ENCODE results near the gene HOXA6.

The HOXA6 gene

DNA sequence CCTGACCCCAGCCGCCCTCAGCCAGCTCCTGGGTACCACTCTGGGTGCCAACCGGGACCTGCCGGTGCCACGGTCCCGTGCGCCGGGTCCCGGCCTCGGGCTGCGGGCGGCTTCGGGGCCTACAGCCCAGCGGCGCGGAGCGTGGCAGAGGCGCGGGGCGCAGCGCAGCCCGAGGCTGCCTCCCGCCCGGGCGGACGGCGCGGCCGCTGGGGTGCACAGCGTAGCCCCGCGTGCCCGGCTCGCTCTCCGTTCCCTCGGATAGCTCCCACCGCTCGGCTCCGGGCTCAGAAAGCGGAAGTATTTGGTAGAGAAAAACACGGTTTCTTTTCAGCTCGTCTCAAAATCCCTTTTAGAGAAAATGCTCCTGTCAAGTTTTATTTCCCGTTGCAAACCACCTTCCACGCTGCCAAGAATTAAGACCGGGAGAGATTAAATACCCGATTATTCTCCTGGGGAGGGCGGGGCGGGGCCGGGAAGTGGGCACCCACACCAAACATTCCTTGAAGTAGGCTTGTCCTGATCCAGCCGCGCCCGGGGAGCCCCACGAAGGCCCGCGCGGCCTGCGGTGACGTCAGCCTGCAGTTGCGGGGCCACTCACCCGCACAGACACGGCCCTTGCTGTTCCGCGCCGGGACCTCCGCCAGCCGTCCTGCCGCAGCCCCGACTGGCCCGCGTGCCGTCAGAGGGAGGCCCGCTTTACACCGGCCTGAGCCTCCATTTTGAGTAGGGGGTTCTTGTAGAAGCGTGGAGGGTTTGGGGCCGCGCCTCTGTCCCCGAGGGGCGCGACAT is 45.2 kb upstream of the HOXA6 start:
- TF ChIP-seq, protein P1, sequence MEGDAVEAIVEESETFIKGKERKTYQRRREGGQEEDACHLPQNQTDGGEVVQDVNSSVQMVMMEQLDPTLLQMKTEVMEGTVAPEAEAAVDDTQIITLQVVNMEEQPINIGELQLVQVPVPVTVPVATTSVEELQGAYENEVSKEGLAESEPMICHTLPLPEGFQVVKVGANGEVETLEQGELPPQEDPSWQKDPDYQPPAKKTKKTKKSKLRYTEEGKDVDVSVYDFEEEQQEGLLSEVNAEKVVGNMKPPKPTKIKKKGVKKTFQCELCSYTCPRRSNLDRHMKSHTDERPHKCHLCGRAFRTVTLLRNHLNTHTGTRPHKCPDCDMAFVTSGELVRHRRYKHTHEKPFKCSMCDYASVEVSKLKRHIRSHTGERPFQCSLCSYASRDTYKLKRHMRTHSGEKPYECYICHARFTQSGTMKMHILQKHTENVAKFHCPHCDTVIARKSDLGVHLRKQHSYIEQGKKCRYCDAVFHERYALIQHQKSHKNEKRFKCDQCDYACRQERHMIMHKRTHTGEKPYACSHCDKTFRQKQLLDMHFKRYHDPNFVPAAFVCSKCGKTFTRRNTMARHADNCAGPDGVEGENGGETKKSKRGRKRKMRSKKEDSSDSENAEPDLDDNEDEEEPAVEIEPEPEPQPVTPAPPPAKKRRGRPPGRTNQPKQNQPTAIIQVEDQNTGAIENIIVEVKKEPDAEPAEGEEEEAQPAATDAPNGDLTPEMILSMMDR (conservative IDR thresholded peaks at IDR 0.05; ENCODE audit: low read depth): no peak
- peak overlapping the region; percentile 90 for H3K27ac ChIP-seq
- no peak for DNase-seq (ENCODE audit: low spot score)
- ChIA-PET CTCF (interaction anchor here (0.7 kb wide), 1 partner anchor 503 kb away, joined by 4 read pairs; no protein-coding TSS in a partner anchor), POLR2A (ENCODE audit: low non-redundant PET) (no interaction called here)

DNA sequence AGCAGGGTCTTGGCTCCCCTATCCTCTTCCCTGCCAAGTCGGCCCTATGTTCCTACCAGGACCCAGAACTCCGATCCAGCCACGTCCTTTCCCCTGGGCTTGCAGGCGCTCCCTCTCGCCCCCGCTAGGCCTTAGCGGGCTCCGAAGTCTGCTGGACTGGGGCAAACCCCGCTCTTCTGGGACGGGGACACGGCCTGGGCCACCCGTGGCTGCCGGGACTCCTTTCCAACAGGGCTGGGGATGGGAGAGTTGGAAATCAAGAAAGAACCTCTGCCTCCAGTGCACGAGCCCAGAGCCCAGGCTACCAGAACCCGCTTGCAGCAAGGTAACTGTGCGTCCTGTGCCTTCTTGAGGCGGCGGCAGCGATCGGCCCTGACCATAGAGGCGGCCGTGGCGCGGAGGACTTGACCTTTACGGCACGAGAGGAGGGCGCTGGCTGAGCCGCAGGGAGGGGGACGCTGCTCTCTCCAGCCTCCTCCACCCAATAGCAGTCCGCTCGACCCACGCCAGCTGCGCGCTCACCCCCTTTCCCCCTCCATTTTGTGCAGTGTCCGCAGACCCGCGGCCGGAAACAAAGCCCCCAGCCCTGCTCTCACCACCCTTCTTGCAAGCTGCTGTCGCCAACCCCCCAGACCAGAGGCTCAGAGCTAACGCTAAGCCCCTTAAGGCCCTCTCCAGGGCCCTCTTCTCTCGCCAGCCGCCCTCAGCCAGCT is 44.4 kb upstream of the HOXA6 start:
- no peak for DNase-seq (ENCODE audit: low spot score)
- TF ChIP-seq, protein P1 (conservative IDR thresholded peaks at IDR 0.05; ENCODE audit: low read depth): no peak
- POLR2A ChIA-PET (ENCODE audit: low non-redundant PET): no interaction called here
- H3K27ac ChIP-seq: peak overlapping the region; percentile 90
- CTCF ChIA-PET: interaction anchor here (0.6 to 0.7 kb wide), 2 partner anchors 502 to 575 kb away, joined by 4 read pairs; no protein-coding TSS in a partner anchor

DNA sequence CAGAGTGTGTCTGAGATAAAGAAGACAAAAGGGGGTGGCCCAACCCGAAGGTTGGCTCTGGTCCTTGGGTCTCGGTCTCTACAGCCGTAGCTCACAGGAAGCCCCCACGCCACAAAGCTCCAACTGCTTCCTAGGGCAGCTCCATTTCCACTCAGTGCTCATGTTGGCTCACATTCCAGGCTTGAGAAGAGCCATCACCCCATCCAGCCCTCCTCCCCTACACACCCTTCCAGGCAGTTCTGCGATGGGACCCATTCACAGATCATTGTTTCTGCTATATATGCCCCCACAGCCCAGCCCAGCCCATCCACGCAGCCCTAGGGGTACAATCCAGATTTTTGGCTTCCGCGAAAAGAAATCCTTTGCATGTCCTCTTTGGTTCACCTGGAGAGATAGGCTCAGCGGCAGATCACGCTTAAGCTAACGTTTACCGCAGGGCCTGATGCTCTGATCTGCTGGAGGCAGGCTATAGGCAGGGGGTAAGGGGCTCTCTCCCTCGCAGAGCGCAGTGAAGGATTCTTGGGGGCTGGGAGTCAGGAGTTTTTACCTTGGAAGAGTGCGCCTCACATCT is 43.7 kb upstream of the HOXA6 start:
- CTCF ChIA-PET: interaction anchor here (0.6 kb wide), 1 partner anchor 575 kb away, joined by 4 read pairs; no protein-coding TSS in a partner anchor
- DNase-seq (ENCODE audit: low spot score): no peak
- POLR2A ChIA-PET (ENCODE audit: low non-redundant PET): no interaction called here
- H3K27ac ChIP-seq: peak overlapping the region; percentile 90
- TF ChIP-seq, protein P1 (conservative IDR thresholded peaks at IDR 0.05; ENCODE audit: low read depth): no peak

DNA sequence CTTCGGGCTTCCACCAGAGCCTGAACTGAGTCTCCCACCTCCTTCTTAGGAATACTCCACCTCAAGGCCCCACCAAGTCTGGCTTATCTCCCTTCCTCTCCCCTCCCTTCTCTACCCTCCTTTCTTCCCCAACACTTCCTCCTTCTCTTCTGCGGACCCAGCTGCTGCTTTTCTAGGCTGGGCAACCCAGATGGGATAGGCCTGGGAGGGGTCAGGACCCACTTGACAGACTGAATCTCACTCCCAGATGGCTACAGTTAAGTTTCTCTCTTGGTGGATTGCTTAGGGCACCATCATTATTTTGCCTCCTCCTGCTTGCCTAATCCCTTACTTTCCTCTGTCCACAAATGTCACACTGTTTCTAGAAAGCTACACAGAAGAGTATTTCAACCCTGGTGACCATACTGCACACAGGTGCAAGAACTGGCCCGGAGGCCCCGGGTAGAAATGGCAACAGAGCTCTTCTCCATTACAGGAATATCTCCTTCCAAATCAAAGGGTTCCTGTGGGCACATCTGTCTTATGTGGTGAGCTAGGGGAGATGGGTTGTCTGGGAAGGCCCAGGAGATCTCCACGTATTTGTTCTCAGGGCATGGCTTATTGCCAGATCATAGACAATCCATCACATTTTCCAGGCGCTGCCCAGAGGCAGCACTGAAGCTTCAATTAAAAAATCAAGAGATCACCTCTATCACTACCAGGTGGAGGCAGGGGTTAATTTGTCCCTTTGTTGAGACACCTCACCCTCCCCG is 42.6 kb upstream of the HOXA6 start:
- ChIA-PET CTCF (interaction anchor here (0.6 to 2.0 kb wide), 2 partner anchors 10 to 409 kb away, joined by 7 to 10 read pairs; no protein-coding TSS in a partner anchor), POLR2A (ENCODE audit: low non-redundant PET) (no interaction called here)
- peak overlapping the region; percentile 88 for H3K27ac ChIP-seq
- no peak for DNase-seq (ENCODE audit: low spot score)
- TF ChIP-seq, protein P1 (conservative IDR thresholded peaks at IDR 0.05; ENCODE audit: low read depth): no peak

DNA sequence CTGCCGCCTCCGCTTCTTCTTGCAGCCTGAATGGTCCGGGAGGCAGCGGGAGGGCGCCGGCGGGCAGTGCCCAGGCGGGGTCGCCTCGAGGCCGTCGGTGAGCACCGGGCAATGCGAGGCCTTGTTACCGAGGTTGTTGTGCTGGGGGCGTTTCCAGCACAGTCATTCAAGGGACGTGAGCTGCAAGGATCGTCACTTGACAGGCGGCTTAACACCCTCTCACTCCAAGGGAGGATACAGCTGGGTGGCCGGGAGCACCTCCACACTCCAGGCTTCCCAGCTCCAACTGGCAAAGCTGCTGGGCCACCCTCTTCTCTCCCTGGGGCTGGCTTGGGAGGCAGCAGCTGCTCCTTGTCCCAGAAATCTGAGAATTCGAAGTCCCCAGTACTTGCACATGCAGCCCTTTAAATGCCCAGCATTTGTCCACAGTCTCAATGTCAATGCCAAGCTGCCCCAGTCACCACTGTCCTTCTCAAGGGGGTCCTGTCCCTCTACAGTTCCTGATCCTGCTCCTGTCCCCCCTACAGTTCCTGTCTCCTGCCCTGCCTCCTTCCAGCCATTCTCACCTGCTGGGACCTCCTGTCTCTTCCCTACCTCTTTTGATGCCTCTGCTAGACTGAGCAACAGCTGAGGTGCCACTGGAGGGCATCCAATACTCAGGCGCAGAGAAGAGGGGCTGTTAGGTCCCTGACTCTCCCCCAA is 41.9 kb upstream of the HOXA6 start:
- ChIA-PET CTCF (interaction anchor here (2.0 kb wide), 1 partner anchor 10 kb away, joined by 10 read pairs; no protein-coding TSS in a partner anchor), POLR2A (ENCODE audit: low non-redundant PET) (no interaction called here)
- H3K27ac ChIP-seq: peak overlapping the region; percentile 88
- TF ChIP-seq, protein P1 (conservative IDR thresholded peaks at IDR 0.05; ENCODE audit: low read depth): no peak
- DNase-seq (ENCODE audit: low spot score): no peak

Data from RWPE1 (cell line).